WTC11 (cell line): Measurements from ENCODE around the gene GNAO1. TPM values are rescaled to one million over a fixed set of nuclear protein-coding genes. Genes with fewer than 3 reads are reported as not detected.

Experiments used
- ATAC-seq: fragments of 200-7000 bp; cut with Tn5 transposase; 2 replicates; pipeline ENCODE4 v1.10.0; 2021; ENCODE audit warnings: mild to moderate bottlenecking, moderate library complexity
- CTCF ChIA-PET: fragments of 300-600 bp; sonication (Branson Sonifier 250); formaldehyde crosslinking; loops from one replicate; lab custom pipeline; 2021; ENCODE audit warnings: antibody characterized with exemption; lab: Charles Lee
- POLR2A ChIA-PET: fragments of 350-600 bp; sonication (Branson Sonifier 250); formaldehyde crosslinking; loops from one replicate; lab custom pipeline; 2021; ENCODE audit warnings: antibody characterized with exemption; lab: Charles Lee
- DNase-seq: peaks from one replicate; pipeline ENCODE4 v3.0.0; 2021; ENCODE audit warnings: low spot score
- H3K27ac Mint-ChIP-seq: 2 replicates; pipeline ENCODE4 v1.8.0; 2021; ENCODE audit warnings: mixed read lengths
- H3K27me3 Mint-ChIP-seq: 2 replicates; pipeline ENCODE4 v1.8.0; 2021; ENCODE audit warnings: low read depth, mild to moderate bottlenecking, moderate library complexity, mixed read lengths
- H3K36me3 Mint-ChIP-seq: 2 replicates; pipeline ENCODE4 v1.8.0; 2021; ENCODE audit warnings: mixed read lengths
- H3K4me1 Mint-ChIP-seq: 2 replicates; pipeline ENCODE4 v1.8.0; 2022; ENCODE audit warnings: mixed read lengths
- H3K4me3 Mint-ChIP-seq: 2 replicates; pipeline ENCODE4 v1.8.0; 2021; ENCODE audit warnings: mild to moderate bottlenecking, moderate library complexity, mixed read lengths
- H3K9me3 Mint-ChIP-seq: 2 replicates; pipeline ENCODE4 v1.8.0; 2021; ENCODE audit warnings: mixed read lengths
- ARID4B ChIP-seq: sonication (generic); formaldehyde crosslinking; IDR thresholded peaks from 2 replicates; pipeline ENCODE4 v1.8.0; 2023; ENCODE audit warnings: missing genetic modification reagents, mild to moderate bottlenecking, borderline replicate concordance
- FOXK1 ChIP-seq: sonication (generic); formaldehyde crosslinking; IDR thresholded peaks from 2 replicates; pipeline ENCODE4 v1.8.0; 2022; ENCODE audit warnings: mild to moderate bottlenecking, moderate library complexity, missing genetic modification reagents
- FOXP1 ChIP-seq: sonication (generic); formaldehyde crosslinking; IDR thresholded peaks from 2 replicates; pipeline ENCODE4 v1.8.0; 2022; ENCODE audit warnings: missing genetic modification reagents, mild to moderate bottlenecking, moderate library complexity, borderline replicate concordance
- HMGA2 ChIP-seq: fragments of 250-450 bp; sonication (Bioruptor Pico); IDR thresholded peaks from 2 replicates; pipeline ENCODE4 v1.4.0; 2021; ENCODE audit warnings: mild to moderate bottlenecking, moderate library complexity
- MAX ChIP-seq: sonication (generic); formaldehyde crosslinking; IDR thresholded peaks from 2 replicates; pipeline ENCODE4 v1.8.0; 2022; ENCODE audit warnings: mild to moderate bottlenecking, missing genetic modification reagents
- OVOL2 ChIP-seq: fragments of 250-450 bp; sonication (Bioruptor Pico); IDR thresholded peaks from 2 replicates; pipeline ENCODE4 v1.9.0; 2021; ENCODE audit warnings: mild to moderate bottlenecking, borderline replicate concordance
- PREB ChIP-seq: sonication (generic); formaldehyde crosslinking; IDR thresholded peaks from 2 replicates; pipeline ENCODE4 v1.8.1; 2022; ENCODE audit warnings: mild to moderate bottlenecking, missing genetic modification reagents, moderate library complexity, borderline replicate concordance
- RELA ChIP-seq: sonication (generic); formaldehyde crosslinking; IDR thresholded peaks from 2 replicates; pipeline ENCODE4 v1.8.1; 2022; ENCODE audit warnings: missing genetic modification reagents, mild to moderate bottlenecking, borderline replicate concordance
- SMAD3 ChIP-seq: sonication (generic); formaldehyde crosslinking; IDR thresholded peaks from 2 replicates; pipeline ENCODE4 v1.8.0; 2022; ENCODE audit warnings: missing genetic modification reagents, mild to moderate bottlenecking, borderline replicate concordance
- SOX15 ChIP-seq: fragments of 250-450 bp; sonication (Bioruptor Pico); IDR thresholded peaks from 2 replicates; pipeline ENCODE4 v1.9.0; 2021; ENCODE audit warnings: mild to moderate bottlenecking
- ZBTB21 ChIP-seq: sonication (generic); formaldehyde crosslinking; IDR thresholded peaks from 2 replicates; pipeline ENCODE4 v1.8.1; 2023; ENCODE audit warnings: mild to moderate bottlenecking, missing genetic modification reagents, borderline replicate concordance
- ZMAT4 ChIP-seq: fragments of 250-450 bp; sonication (Bioruptor Pico); IDR thresholded peaks from 2 replicates; pipeline ENCODE4 v1.9.0; 2021; ENCODE audit warnings: mild to moderate bottlenecking
- total RNA-seq: library from RNA; stranded (reverse); gene quantifications from 3 replicates; pipeline ENCODE4 v1.2.3, GENCODE V29; 2021

Gene GNAO1
- total RNA-seq, 1 experiment from 2014 or later = 30.6 TPM

GRCh38 chr16:56192635-56192945 lies 1.3 kb downstream of the GNAO1 start:
- no peak overlapping the region for H3K27ac Mint-ChIP-seq
- H3K9me3 Mint-ChIP-seq = no peaks in the 10 kb centered on the region
- ATAC-seq (no peak), DNase-seq (no peak)
- H3K4me1 Mint-ChIP-seq = peaks cover 55% of the 10 kb centered on the region
- peak overlapping the region; percentile 76 for H3K4me3 Mint-ChIP-seq
- TF ChIP-seq OVOL2 (CRISPR knock-in tag) = no peak
- H3K36me3 Mint-ChIP-seq = no peaks in the 10 kb centered on the region
- POLR2A ChIA-PET = no interaction called here
- CTCF ChIA-PET = interaction anchor here (2.1 kb wide), 1 partner anchor 88 kb away, joined by 8 read pairs; no protein-coding TSS in a partner anchor
- H3K27me3 Mint-ChIP-seq = peaks cover 39% of the 10 kb centered on the region

- TF ChIP-seq SMAD3 (CRISPR knock-in tag) (no peak), OVOL2 (CRISPR knock-in tag) (no peak), PREB (CRISPR knock-in tag) (no peak)
- H3K4me1 Mint-ChIP-seq = peaks cover 62% of the 10 kb centered on the region
- peaks cover 36% of the 10 kb centered on the region for H3K27me3 Mint-ChIP-seq
- ChIA-PET CTCF (interaction anchor here (1.2 to 2.1 kb wide), 4 partner anchors 10 to 249 kb away, joined by 4 to 8 read pairs (median 5); no protein-coding TSS in a partner anchor), POLR2A (no interaction called here)
- no peaks in the 10 kb centered on the region for H3K36me3 Mint-ChIP-seq
- peak overlapping the region; percentile 76 for H3K4me3 Mint-ChIP-seq
- no peak overlapping the region for H3K27ac Mint-ChIP-seq
- H3K9me3 Mint-ChIP-seq = no peaks in the 10 kb centered on the region
- ATAC-seq (no peak), DNase-seq (peak; percentile 34)
Measured at GRCh38 chr16:56192986-56193945, 2.0 kb downstream of the GNAO1 start.

GRCh38 chr16:56193951-56194726 lies 2.9 kb downstream of the GNAO1 start:
- Mint-ChIP-seq H3K9me3 (no peaks in the 10 kb centered on the region), H3K27me3 (peaks cover 27% of the 10 kb centered on the region), H3K27ac (no peak overlapping the region), H3K4me3 (peak overlapping the region; percentile 76), H3K4me1 (peaks cover 65% of the 10 kb centered on the region), H3K36me3 (no peaks in the 10 kb centered on the region)
- ChIA-PET POLR2A (no interaction called here), CTCF (interaction anchor here (1.0 to 2.1 kb wide), 5 partner anchors 9 to 250 kb away, joined by 3 to 8 read pairs (median 4); no protein-coding TSS in a partner anchor)
- TF ChIP-seq ZBTB21 (CRISPR knock-in tag) = peak; percentile 27; the same call in 1 of the 2 replicates
- no peak for TF ChIP-seq ZMAT4 (CRISPR knock-in tag)
- TF ChIP-seq MAX (CRISPR knock-in tag) = peak; percentile 32; the same call in 1 of the 2 replicates
- no peak for TF ChIP-seq SOX15 (CRISPR knock-in tag)
- TF ChIP-seq RELA (CRISPR knock-in tag) = no peak
- peak; percentile 52; the same call in 1 of the 2 replicates for TF ChIP-seq FOXK1 (CRISPR knock-in tag)
- TF ChIP-seq ARID4B (CRISPR knock-in tag) = peak; percentile 79; the same call in 1 of the 2 replicates
- TF ChIP-seq FOXP1 (CRISPR knock-in tag) = peak; percentile 48; the same call in 1 of the 2 replicates
- TF ChIP-seq HMGA2 (CRISPR knock-in tag) = no peak
- DNase-seq (peak; percentile 96), ATAC-seq (peak; percentile 90)
